HG03280 (cell line): ENCODE results near the gene SLC24A4.

Source experiments
- ATAC-seq: cut with Tn5 transposase; IDR thresholded peaks from one replicate; pipeline ENCODE4 v1.9.1; 2021; ENCODE audit warnings: mild to moderate bottlenecking, moderate library complexity; ENCODE audit not compliant: unreplicated experiment

SLC24A4 gene

GRCh38 chr14:92366237-92366636 is 43.3 kb downstream of the SLC24A4 start:
- ATAC-seq: no peak

DNA sequence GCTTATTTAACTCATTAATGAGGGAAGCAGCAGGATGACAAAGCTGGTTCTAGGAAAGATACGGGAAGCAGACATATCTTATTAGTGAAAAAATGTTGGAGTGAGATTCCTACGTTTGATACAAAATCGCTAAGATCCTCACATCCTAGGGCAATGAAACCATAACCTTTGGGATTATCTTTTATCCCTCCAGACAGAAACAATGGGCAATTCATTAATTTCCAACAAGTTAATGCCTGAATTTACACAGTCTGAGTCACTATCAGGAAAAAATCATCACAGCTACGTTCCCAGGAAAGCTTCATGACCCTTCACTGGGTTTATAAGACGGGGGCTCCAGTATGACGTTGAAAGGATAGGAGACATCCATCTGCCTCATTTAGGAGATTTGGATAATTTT is 45.0 kb downstream of the SLC24A4 start:
- no peak for ATAC-seq

GRCh38 chr14:92369097-92369496 is 46.1 kb downstream of the SLC24A4 start:
- no peak for ATAC-seq

- no peak for ATAC-seq
Observed at GRCh38 chr14:92372230-92372629, 49.3 kb downstream of the SLC24A4 start.

DNA sequence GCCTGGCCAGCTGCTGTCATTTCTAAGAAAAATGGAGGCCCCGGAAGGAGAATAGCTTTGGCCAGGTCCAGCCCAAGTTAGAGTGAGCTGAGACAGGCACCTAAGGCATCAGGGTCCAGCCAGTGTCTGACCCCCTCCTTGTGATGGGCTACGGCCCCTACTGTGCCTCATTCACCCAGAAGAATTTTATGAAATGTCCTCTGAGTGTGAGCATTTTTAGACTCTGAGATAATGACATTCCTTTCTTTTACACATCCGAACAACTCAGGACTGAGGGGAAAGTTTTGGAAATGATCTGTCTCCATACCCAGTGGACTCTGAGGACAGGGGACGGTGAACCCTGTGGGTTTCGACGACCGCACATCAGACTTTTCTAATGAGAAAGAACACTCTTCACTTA is 50.4 kb downstream of the SLC24A4 start:
- ATAC-seq: no peak

DNA sequence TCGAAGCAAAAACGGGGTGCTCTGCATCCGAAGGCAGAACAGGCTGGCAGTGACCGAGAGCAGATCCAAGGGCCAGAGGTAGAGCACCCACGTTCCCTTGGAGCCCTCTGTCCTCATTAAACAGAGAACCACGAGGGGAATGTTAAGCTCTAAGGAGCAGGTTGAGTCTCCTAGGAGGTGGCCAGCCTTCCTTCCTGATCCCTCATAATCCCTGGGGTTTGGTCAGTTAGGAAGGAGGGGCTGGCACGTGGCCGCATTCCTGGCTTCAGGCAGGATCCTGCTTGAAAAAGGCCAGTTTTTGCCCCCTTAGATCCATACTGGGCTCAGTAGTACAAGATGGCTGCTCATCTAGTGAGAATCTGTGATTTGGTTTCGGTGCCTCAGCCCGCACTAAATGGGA is 57.2 kb downstream of the SLC24A4 start:
- no peak for ATAC-seq

DNA sequence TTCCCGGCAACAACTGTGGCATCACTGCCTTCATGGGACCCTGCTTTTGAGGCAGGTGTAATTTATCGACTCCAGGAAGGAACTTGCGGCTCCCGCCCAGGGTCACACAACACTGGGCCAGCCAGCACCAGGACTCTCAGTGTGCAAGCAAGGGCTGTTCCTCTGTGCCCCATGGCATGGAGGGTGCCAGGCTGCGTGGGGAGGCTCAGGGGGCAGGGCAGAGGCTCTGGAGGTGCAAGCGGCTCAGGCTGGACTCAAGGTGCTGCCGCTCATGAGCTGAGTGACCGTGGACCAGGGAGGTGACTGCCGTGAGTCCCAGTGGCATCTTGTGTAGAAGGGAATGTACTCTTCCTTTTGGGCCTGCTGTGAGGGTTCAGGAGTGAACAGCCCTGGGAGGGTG is 57.6 kb downstream of the SLC24A4 start:
- no peak for ATAC-seq

- ATAC-seq: no peak
Observed at GRCh38 chr14:92382677-92383076, 59.7 kb downstream of the SLC24A4 start.

DNA sequence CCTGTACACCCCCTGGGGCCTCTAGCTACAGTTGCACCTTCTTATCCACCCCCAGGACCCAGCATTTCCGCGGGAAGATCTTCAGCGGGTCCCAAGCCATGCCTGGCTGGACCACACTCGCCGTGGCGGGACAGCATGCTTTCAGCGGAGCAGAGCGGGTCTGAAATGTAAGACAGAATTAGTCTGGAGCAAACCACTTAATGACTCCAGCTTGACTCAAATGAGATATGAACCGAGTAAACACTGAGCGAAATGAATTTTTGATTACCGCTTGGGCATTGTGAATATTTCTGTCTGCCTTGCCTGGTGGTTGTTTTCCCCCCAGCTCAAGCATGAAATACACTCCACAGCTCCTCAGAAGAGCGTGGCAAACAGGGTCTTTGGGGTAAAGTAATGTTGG is 60.8 kb downstream of the SLC24A4 start:
- no peak for ATAC-seq

DNA sequence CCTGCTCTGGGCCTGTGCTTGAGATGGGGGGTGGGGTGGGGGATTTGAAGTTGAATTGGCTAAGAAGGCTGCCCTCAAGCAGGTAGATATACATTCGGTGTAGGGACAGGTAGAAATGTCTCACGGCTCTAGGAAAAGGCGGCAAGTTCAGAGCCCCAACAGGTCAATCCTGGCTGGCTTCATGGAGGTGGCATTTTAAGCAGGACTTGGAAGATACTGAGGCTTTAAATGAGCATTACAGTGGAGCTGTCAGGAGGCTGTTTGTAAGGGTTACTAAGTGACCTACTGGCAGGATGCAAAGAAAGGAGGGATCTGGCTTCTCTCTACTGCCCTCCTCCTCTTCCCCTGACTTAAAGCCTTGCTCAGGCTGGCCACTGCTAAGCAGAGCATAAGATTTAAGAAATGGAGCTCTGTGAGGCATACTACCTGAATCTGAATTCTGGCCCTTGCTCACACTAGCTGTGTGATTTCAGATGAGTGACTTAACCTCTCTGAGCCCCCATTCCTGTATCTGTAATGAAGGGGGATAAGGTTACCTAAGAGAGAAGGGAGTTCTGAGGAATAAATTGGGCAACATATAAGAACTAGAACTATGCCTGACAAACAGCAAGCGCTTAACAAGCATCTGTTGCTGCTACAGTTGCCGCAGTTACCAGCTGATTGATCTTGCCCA is 61.6 kb downstream of the SLC24A4 start:
- no peak for ATAC-seq

DNA sequence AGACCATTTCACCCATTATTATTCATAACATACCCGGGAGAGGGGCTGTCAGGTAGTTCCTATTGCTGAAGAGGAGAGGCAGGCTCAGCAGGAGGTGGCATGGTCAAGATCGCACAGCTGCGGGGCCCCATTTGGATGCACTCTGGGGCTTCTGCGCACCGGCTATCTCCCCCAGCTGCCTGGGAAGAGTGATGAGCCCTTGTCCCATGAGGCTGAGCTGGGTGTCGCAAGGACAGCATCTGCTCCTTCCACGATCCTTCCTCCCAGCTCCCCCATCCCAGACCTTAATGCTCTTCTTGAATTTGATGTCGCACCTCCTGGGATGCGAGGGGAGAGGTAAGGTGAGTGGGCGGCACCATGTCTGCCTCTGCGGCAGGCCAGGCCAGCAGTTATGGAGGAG is 62.6 kb downstream of the SLC24A4 start:
- ATAC-seq: no peak

DNA sequence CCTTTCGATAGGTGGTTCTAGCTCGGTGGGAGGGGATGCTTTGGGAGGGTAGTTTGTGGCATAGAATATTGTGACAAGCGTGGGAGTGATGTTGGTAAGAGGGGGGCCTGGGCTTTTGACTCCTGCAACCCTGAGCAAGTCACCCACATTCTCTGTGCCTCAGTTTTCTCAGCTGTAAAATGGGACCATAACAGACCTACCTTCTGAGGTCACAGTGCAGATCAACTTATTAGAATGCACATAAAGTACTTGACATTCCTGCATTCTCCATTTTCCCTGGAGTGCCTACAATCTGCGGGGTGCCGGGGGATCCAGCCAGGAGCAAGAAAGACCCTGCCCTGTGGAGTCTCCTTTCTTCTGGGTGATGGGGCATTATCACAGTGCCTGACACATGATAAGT is 63.2 kb downstream of the SLC24A4 start:
- ATAC-seq: no peak

DNA sequence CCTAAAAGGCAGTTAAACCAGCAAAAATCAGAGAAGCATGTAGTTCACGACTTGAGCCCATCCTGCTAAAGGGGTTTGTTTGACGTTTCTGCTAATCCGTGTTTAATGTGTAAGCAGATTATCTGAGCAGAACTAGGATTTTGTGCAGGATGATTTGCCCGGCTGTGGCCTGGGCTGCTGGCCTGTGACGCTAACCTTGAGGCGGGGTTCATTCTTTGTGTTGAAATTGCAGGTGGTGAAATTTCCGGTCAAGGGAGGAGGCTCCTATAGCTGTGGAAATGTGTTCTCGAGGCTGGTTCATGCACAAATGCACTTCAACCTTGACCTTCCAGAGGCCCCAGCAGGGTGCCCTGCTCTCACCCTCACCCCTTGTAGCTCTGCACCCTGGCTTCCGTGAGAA is 63.7 kb downstream of the SLC24A4 start:
- no peak for ATAC-seq

- ATAC-seq: no peak
Observed at GRCh38 chr14:92387578-92387977, 64.6 kb downstream of the SLC24A4 start.

DNA sequence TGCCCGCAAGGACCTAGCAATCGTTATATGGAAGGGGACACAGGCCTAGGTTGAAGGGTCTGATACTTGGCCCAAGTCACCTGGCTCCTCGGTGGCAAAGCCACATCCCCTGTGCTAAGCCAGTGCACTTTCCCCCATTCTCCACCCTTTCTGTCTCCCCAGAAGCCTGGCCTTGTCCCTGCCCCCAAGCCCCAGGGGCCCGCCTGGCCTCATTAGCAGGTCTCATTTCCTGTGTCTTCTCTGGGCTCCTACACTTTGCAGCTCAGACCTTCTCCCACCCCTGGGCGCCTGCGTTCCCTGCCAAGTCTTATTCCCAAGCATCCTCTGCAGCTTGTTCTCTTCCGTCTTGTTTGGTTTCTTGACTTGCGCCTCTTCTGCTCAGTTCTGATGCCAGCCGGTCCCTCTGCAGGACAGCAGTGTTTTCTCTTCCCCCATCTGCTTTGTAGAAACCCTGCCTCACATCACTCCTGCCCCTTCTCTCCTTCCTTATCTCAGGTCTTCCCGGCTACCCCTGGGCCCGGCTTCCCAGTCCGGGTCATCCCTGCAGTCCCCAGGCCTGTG is 66.7 kb downstream of the SLC24A4 start:
- ATAC-seq: no peak

- no peak for ATAC-seq
Observed at GRCh38 chr14:92391726-92392125, 68.8 kb downstream of the SLC24A4 start.

- ATAC-seq: no peak
Observed at GRCh38 chr14:92392711-92393110, 69.7 kb downstream of the SLC24A4 start.

DNA sequence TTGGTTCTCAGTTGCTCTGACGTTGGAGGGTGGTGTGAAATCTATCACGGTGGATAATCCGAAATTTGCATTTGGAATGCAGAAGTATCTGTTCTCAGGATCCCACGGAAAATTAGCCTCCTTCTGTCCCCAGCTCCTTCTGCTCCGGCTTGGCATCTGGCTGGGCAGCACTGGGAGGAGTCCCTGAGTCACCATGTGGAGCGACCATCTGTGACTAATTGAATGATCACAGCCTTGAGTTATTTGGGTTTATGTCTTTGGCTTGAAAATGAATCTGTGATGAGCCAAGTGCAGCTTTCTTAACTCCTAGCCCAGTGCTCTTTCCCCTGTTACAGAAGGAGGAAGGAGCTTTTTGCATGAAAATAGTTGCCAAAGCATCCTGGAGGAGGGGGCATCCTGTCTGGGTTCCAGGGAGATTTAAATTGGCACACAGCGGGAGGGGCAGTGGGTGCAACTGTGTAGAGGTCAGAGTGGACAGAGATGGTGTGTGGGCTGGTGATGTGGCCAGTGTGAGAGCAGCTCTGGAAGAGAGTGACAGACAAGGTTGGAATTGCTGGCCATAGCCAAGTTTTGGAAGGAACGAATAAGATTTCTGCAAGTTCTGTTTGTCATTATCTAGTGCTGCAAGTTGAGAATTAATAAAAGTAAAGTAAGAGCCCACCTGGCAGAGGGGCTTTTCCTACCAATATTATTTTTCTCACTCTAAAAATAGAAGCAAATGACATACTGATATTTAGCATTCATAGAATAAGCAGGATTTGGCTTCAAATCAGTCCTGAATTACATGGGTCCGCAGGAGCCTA is 74.4 kb downstream of the SLC24A4 start:
- ATAC-seq: no peak

- ATAC-seq: no peak
Observed at GRCh38 chr14:92397953-92398564, 75.1 kb downstream of the SLC24A4 start.

DNA sequence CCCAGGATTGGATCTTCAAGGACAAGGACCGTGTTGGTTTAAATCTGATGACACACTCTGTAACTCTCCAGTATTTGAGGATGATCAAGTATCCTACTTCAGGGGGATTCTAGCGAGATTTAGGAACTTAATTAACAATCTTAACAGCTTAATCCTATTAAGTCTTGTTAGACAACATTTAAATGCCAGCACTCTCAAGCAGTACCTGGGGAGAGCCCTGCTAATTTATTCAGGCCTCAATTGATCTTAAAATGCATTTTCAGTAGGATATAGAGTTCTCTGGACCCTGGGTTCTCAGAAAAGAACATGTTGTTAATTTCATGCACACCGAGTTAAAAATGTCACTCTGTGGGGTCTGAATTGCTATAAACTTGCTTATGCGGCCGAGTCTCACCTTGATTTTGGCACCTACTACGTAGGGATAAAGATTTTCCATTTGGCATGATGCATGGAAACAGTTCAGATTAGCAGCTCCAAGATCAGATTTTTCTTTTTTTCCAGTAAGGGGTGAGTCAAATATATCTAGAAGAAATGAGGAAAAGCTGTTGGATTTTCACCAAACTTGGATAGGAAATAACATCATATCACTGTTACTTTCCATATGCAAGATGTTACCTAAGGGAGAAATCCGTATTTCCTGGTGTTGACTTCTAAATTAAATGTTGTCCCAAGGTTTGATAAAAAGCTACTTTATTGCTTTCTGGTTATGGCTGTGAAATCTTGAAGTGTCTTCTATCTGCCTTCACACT is 76.1 kb downstream of the SLC24A4 start:
- no peak for ATAC-seq
